HEK293T (cell line): ENCODE data around the gene OR4D9.

ENCODE experiments used
- ARNT ChIP-seq: fragments of 450-650 bp; IDR thresholded peaks from 2 replicates; pipeline ENCODE4 v1.6.1; 2017; ENCODE audit warnings: mild to moderate bottlenecking
- CTBP1 ChIP-seq: fragments of 450-650 bp; IDR thresholded peaks from 2 replicates; pipeline ENCODE4 v1.6.1; 2016; ENCODE audit warnings: borderline replicate concordance
- FOXA1 ChIP-seq: fragments of 450-650 bp; IDR thresholded peaks from 2 replicates; pipeline ENCODE4 v1.6.1; 2016; ENCODE audit warnings: mild to moderate bottlenecking
- FOXK2 ChIP-seq: fragments of 450-650 bp; IDR thresholded peaks from 2 replicates; pipeline ENCODE4 v1.6.1; 2016; ENCODE audit warnings: mild to moderate bottlenecking
- FOXM1 ChIP-seq: fragments of 450-650 bp; IDR thresholded peaks from 2 replicates; pipeline ENCODE4 v1.6.1; 2017; ENCODE audit warnings: mild to moderate bottlenecking, borderline replicate concordance
- LEF1 ChIP-seq: fragments of 450-650 bp; IDR thresholded peaks from 2 replicates; pipeline ENCODE4 v1.6.1; 2017; ENCODE audit warnings: mild to moderate bottlenecking, borderline replicate concordance

DNA sequence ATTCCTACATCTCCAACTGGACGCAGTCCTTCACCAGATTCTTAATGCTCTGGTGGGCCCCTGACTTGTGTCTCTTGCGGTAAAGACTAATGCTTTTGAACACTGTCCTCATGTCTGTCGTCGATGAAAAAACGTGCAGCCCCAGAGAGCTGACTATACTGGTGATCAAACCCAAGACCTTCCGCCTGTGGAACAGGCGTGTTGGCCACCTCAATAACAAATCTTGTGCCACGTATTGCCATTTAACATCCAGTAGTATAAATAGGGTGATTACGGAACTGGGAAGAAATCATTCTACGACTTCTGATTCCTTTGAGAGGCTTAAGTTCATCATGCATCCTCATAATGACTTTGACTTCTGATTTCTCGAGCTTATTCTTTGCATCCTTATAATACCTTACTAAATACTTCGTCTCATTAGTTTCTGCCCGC, 45.6 kb downstream of the OR4D9 start:
- TF ChIP-seq CTBP1 (no peak), FOXM1 (no peak), ARNT (no peak), LEF1 (no peak), FOXK2 (no peak), FOXA1 (no peak)
